NCI-H1092 (cell line): ENCODE measurements around the gene DPYD.
"Not testable (repeated sequence)": the region's sequence is repeated elsewhere in the genome, so short reads cannot be mapped to it uniquely, and the experiment has no call there.

Source experiments
- DNase-seq: peaks from one replicate; lab custom pipeline; 2025; lab: John Stamatoyannopoulos, UW

DPYD gene

GRCh38 chr1:97277891-97278654, 642.8 kb downstream of the DPYD start:
- DNase-seq = no peak

GRCh38 chr1:97271916-97272788, 648.7 kb downstream of the DPYD start:
- DNase-seq = no peak

DNA sequence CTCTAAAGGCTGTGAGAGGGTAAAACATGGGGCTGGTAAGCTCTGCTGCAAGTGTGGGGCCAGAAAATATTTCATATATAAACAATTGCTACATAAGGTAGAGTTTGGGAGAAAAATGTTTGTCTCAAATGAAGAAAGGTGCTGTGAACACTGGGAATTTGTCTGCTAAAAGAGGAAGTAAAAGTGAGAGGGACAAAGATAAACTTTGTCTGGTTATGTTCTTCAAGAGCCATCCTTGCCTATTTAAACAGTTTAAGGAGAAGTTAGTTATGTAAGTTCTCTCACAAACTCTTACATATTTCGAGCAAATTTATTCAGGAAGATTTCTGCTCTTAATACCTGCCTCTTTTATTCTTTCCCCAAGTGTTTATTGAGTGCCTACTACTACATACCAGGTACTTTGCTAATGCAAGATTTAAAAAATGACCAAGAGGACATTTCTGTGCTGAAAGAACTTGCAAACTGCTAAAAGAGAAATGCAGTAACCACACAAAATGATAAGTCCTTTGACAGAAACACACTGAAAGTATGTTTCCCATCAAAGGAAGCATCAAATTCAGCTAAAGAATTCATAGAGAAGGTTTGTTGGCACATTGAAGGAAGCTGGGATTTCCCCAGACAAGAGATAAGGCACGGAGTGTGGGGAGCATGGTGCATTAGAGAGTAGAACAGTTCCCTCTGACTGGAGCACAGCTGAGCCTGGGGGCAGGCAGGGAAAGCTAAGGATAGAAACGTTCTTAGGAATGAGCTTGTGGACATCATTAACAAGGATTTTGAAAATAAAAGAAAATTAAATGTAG, 650.1 kb downstream of the DPYD start:
- DNase-seq = no peak

DNA sequence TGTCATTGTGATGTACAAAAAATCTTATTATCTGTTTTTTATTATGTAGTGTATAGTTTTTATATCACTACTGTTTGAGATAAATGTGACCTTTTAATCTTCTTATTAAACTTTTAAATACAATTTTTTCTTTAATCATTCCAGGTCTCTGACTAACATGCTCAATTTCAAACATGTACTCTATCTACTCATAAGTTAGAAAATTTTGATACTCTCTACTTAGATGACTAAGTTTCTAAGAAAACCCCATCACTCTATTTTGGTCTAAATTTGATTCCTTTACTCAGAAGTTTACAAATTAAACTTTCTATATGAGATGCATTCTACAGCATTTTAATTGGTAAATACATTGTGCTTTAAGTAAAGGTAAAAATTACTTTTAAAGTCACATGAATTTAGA, 655.2 kb downstream of the DPYD start:
- DNase-seq = no peak

DNA sequence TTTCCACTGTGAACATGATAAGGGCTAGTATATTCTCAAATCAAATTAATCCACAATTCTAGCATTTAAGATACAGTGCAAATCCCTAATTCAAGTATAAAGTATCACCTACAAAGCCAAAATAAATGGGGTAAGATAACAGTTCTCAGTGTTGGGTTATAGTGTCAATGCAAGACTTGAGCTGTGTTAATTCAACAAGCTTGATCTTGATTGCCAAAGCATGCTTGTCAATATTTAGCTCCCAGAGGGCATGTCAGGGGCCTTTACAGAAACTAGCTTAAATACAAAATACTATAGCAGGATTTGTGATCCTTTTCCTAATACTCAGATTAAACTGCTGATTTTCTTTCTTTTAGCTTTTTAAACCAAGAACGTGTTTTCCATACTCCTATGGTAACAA, 658.0 kb downstream of the DPYD start:
- DNase-seq = no peak

DNA sequence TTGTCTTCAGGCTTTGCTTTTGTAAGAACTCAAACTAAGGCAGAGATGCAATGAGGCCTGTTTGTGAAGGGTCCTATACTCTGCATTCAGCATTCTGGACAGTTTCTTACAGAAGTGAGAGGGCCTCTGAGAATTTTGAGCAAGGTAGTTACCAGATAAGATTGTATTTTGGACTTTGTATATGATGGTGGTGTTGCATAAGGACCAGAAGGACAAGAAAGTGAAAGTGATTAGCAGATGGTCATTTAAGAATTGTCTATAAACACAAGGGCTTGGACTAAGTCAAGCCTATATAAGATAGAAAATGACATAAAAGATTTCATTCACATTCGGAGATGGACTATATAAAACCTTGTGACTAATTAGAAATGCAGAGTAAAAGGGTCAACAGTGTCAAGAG, 662.2 kb downstream of the DPYD start:
- DNase-seq = no peak

- no peak for DNase-seq
Observed at GRCh38 chr1:97254731-97255463, 665.9 kb downstream of the DPYD start.

- no peak for DNase-seq
Observed at GRCh38 chr1:97252925-97253324, 667.9 kb downstream of the DPYD start.

DNA sequence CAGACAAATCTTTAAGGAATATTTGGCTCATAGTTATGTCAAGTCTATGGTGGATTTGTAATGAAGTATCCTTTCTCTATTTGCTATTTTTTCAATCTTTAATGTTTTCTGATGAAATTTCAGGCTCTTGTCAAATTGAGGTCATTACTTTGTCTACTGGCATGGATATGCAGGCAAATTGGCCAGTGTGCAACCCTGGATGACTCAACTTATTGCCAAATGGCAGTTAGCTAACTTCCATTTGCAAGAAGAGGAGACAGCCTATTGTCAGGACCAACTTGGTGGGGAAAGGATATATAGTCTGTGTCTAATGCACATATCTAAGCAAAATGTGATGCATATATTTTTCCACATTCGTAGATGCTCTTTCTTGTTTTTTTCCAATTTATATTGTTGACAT, 668.8 kb downstream of the DPYD start:
- no peak for DNase-seq

- no peak for DNase-seq
Observed at GRCh38 chr1:97247196-97247595, 673.6 kb downstream of the DPYD start.

GRCh38 chr1:97245682-97246081, 675.2 kb downstream of the DPYD start:
- DNase-seq = no peak

- DNase-seq = no peak
Observed at GRCh38 chr1:97245026-97245425, 675.8 kb downstream of the DPYD start.

- no peak for DNase-seq
Observed at GRCh38 chr1:97243973-97244560, 676.8 kb downstream of the DPYD start.

DNA sequence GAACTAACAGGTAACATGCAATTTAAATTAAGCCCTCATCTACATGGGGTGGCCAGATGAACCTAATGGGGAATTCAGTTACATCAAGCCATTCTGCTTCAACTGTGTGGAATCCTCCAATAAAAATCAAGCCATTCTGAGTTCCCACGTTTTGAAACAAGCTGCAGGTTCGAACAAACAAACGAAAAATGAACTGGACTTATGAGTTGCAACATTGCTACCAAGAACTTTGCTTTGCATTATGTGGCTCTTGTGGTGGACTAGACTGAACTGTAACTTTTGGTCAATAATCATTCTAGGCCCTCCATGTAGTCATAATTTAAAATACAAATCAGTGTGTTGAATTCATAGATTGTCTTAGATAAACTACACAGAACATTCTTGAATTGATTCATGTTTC, 682.0 kb downstream of the DPYD start:
- no peak for DNase-seq

DNA sequence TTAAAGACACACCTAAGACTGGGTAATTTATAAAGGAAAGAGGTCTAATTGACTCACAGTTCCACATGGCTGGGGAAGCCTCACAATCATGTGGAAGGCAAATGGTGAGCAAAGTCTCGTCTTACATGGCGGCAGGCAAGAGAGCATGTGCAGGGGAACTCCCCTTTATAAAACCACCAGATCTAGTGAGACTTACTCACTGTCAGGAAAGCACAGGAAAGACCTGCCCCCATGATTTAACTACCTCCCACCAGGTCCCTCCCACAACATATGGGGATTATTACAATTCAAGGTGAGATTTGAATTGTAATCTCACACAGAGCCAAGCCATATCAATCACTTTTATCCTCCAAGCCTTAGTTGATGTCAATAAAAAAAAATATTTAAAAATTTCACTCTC, 689.5 kb downstream of the DPYD start:
- DNase-seq = not testable (repeated sequence)

DNA sequence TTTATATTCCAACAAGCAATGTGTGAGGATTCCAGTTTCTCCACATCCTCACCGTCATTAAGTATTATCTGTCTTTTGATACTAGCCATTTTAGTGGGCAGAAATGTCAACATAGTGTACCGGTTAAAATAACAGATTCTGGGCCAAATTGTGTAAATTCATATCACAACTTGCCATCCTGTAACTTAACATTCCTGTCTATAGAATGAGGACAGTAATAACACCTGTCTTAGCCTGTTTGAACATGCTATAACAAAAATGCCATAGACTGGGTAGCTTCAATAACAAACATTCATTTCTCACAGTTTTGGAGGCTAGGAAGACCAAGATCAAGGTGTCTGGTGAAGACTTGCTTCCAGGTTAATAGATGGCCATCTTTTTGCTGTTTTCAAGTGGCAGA, 708.2 kb downstream of the DPYD start:
- no peak for DNase-seq

DNA sequence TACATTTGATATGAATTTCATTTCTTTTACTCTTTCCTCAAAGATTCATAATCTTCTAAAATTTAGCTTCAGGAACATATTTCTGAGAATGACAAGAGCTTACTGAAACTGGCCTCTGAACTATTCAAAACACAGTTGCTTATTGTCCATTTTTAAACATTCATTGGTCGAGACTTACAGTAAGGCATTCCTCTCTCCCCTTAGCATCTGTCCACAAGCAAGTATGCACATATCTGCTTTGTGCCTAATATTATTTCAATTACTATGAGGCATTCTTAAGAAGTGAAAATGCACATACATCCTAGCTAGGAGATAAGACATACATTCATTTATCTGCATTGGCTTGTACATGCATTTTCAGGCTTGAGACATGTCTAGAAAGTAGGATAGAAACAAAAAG, 710.5 kb downstream of the DPYD start:
- no peak for DNase-seq

DNA sequence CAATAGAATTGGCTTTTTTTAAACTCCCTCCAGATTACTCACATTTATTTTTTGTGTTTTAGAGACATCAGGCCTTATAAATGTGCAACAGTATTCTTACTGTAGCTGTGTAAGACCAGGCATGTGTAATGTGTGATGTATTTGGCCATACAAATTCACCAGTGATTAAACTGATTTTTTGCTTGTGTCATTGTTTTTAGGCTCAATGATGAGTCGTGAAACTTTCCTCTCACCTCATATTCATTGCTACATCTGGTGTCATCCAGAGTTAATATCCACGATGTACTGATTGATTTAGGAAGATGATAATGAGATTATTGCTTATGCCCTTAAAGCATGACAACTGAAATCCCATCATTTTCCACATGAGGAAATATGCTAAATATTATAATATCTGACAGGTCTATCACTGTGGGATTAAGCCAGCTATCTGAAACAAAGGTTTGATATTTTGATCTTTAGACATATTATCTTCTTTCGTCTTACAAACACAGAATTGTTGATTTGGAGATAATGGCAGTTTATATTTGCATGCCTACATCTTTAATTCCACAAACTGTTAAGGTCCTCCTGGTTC, 711.4 kb downstream of the DPYD start:
- no peak for DNase-seq

- DNase-seq = no peak
Observed at GRCh38 chr1:97207868-97208267, 713.0 kb downstream of the DPYD start.

GRCh38 chr1:97204468-97204867, 716.4 kb downstream of the DPYD start:
- no peak for DNase-seq
